Measurements from ENCODE around the gene GPC6. TPM values are rescaled to one million over a fixed set of nuclear protein-coding genes. Genes with fewer than 3 reads are reported as not detected.

GPC6 gene
- total and polyA plus RNA-seq, 4 donors, result 5.0 to 37.4 (median 18.9) TPM

- H3K9me3 ChIP-seq (ENCODE audit: control insufficient read depth, low read length), result no peaks in the 10 kb centered on the region
- WGBS, 2 donors, result 83 to 85% methylated on average over 2 of the region's 2 CpGs
- no peak overlapping the region for H3K4me3 ChIP-seq (ENCODE audit: low read length in 2 of 2)
- H3K36me3 ChIP-seq (ENCODE audit: control insufficient read depth in 1 of 2, insufficient read depth in 2 of 2, low read length in 1 of 2), result no peaks in the 10 kb centered on the region
- H3K27ac ChIP-seq (ENCODE audit: low read depth in 1 of 2, low read length in 2 of 2), result no peak overlapping the region
- ATAC-seq (ENCODE audit: low FRiP score), result no peak
- no peaks in the 10 kb centered on the region for H3K27me3 ChIP-seq (ENCODE audit: control insufficient read depth in 1 of 2, insufficient read depth in 2 of 2, low read length in 1 of 2)
- intact Hi-C loops (cut with DNase I), result no loop called here
- no peak for DNase-seq
- no peaks in the 10 kb centered on the region for H3K4me1 ChIP-seq (ENCODE audit: control insufficient read depth in 1 of 2, insufficient read depth in 2 of 2, low read length in 2 of 2)
Observed at GRCh38 chr13:94057618-94058186, 831.1 kb downstream of the GPC6 start.

DNA sequence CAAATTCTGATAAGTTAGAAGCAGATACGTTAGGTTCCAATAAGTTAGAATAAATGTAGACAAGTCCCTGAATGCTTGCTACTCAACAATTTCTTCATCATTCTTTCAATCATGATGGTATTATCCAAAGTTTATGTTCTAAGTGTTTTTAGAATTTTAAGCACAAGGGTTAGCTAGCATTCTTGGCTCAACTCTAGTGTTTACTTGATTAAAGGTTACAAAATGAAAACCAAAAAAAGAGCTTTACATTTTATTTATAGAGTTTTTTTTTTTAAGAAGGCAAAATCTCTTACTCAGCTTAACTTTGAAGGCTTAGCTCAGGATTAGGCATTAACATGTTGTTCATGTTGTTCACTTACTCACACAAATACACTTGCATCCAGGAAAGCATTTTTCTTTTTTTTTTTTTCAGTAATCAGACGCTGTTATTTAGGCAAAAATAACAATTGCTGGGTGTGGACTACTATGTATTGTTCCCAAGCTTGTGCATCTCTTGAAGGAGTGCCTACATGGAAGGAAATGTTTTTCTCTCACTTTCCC is 832.3 kb downstream of the GPC6 start:
- no peak for ATAC-seq (ENCODE audit: low FRiP score)
- no peaks in the 10 kb centered on the region for H3K36me3 ChIP-seq (ENCODE audit: control insufficient read depth in 1 of 2, insufficient read depth in 2 of 2, low read length in 1 of 2)
- no peaks in the 10 kb centered on the region for H3K4me1 ChIP-seq (ENCODE audit: control insufficient read depth in 1 of 2, insufficient read depth in 2 of 2, low read length in 2 of 2)
- H3K27ac ChIP-seq (ENCODE audit: low read depth in 1 of 2, low read length in 2 of 2), result no peak overlapping the region
- H3K27me3 ChIP-seq (ENCODE audit: control insufficient read depth in 1 of 2, insufficient read depth in 2 of 2, low read length in 1 of 2), result no peaks in the 10 kb centered on the region
- 53 to 59% methylated on average over 2 of the region's 2 CpGs for WGBS, 2 donors
- no peaks in the 10 kb centered on the region for H3K9me3 ChIP-seq (ENCODE audit: control insufficient read depth, low read length)
- intact Hi-C loops (cut with DNase I), result no loop called here
- no peak for DNase-seq
- no peak overlapping the region for H3K4me3 ChIP-seq (ENCODE audit: low read length in 2 of 2)

DNA sequence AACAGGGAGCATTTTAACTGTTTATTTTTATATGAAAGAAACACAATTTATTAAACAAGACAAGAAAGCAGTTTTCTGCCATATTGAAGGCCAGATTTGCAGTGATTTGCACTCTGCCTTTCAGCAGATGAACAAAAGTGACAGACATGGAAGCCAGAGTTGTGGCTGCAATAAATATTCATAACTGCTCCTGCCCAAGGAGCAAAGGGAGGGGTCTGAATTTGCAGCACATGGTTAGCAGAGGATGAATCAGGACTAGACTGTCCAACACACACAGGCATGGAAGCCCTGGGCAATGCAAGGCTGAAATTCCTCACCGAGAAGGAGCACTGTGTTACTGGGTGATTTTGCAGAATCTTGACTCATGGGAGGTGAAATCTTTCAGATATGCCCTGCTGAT is 834.7 kb downstream of the GPC6 start:
- DNase-seq (no peak), ATAC-seq (ENCODE audit: low FRiP score) (no peak)
- Histone ChIP-seq H3K27me3 (ENCODE audit: control insufficient read depth in 1 of 2, insufficient read depth in 2 of 2, low read length in 1 of 2) (no peaks in the 10 kb centered on the region), H3K36me3 (ENCODE audit: control insufficient read depth in 1 of 2, insufficient read depth in 2 of 2, low read length in 1 of 2) (no peaks in the 10 kb centered on the region), H3K9me3 (ENCODE audit: control insufficient read depth, low read length) (no peaks in the 10 kb centered on the region), H3K4me3 (ENCODE audit: low read length in 2 of 2) (no peak overlapping the region), H3K4me1 (ENCODE audit: control insufficient read depth in 1 of 2, insufficient read depth in 2 of 2, low read length in 2 of 2) (no peaks in the 10 kb centered on the region), H3K27ac (ENCODE audit: low read depth in 1 of 2, low read length in 2 of 2) (no peak overlapping the region)
- intact Hi-C loops (cut with DNase I), result no loop called here
- 47 to 67% methylated on average over 1 of the region's 1 CpG for whole genome bisulfite sequencing, 2 donors

DNA sequence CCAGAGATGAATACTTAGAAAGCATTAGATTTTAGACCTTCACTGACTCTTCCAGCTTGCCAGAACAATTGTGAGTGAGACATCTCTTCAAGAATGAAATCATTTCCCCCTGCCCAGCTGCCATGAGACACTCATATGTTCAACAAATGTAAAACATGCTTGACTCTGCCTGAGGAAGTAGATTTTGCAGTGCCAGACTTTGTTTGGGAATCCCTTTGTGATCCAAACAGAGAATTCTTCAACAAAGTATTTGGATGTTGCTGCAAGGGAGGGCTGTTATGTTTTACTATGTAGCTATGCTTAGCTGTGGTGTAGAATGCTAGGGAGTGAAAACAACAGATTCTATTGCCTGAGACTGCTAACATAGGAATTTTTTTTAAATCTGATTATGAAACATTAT is 836.5 kb downstream of the GPC6 start:
- intact Hi-C loops (cut with DNase I), result no loop called here

GRCh38 chr13:94063848-94064247 is 837.2 kb downstream of the GPC6 start:
- H3K27me3 ChIP-seq (ENCODE audit: control insufficient read depth in 1 of 2, insufficient read depth in 2 of 2, low read length in 1 of 2), result no peaks in the 10 kb centered on the region
- WGBS, 2 donors, result 88 to 89% methylated on average over 4 of the region's 4 CpGs
- H3K4me1 ChIP-seq (ENCODE audit: control insufficient read depth in 1 of 2, insufficient read depth in 2 of 2, low read length in 2 of 2), result no peaks in the 10 kb centered on the region
- no peaks in the 10 kb centered on the region for H3K9me3 ChIP-seq (ENCODE audit: control insufficient read depth, low read length)
- no peak for ATAC-seq (ENCODE audit: low FRiP score)
- intact Hi-C loops (cut with DNase I), result no loop called here
- no peak for DNase-seq
- no peak overlapping the region for H3K4me3 ChIP-seq (ENCODE audit: low read length in 2 of 2)
- H3K36me3 ChIP-seq (ENCODE audit: control insufficient read depth in 1 of 2, insufficient read depth in 2 of 2, low read length in 1 of 2), result no peaks in the 10 kb centered on the region
- no peak overlapping the region for H3K27ac ChIP-seq (ENCODE audit: low read depth in 1 of 2, low read length in 2 of 2)

More for the DNA sequence above, 836.5 kb downstream of the GPC6 start:
- ATAC-seq (ENCODE audit: low FRiP score) (no peak), DNase-seq (no peak)
- no peaks in the 10 kb centered on the region for H3K36me3 ChIP-seq (ENCODE audit: control insufficient read depth in 1 of 2, insufficient read depth in 2 of 2, low read length in 1 of 2)
- H3K27ac ChIP-seq (ENCODE audit: low read depth in 1 of 2, low read length in 2 of 2), result no peak overlapping the region
- no peaks in the 10 kb centered on the region for H3K4me1 ChIP-seq (ENCODE audit: control insufficient read depth in 1 of 2, insufficient read depth in 2 of 2, low read length in 2 of 2)
- H3K9me3 ChIP-seq (ENCODE audit: control insufficient read depth, low read length), result no peaks in the 10 kb centered on the region
- H3K27me3 ChIP-seq (ENCODE audit: control insufficient read depth in 1 of 2, insufficient read depth in 2 of 2, low read length in 1 of 2), result no peaks in the 10 kb centered on the region
- H3K4me3 ChIP-seq (ENCODE audit: low read length in 2 of 2), result no peak overlapping the region

GRCh38 chr13:94065741-94066140 is 839.1 kb downstream of the GPC6 start:
- DNase-seq, result no peak
- intact Hi-C loops (cut with DNase I), result no loop called here
- H3K4me1 ChIP-seq (ENCODE audit: control insufficient read depth in 1 of 2, insufficient read depth in 2 of 2, low read length in 2 of 2), result no peaks in the 10 kb centered on the region
- H3K27ac ChIP-seq (ENCODE audit: low read depth in 1 of 2, low read length in 2 of 2), result no peak overlapping the region
- H3K36me3 ChIP-seq (ENCODE audit: control insufficient read depth in 1 of 2, insufficient read depth in 2 of 2, low read length in 1 of 2), result no peaks in the 10 kb centered on the region
- 84 to 96% methylated on average over 1 of the region's 1 CpG for WGBS, 2 donors
- no peaks in the 10 kb centered on the region for H3K9me3 ChIP-seq (ENCODE audit: control insufficient read depth, low read length)
- no peak overlapping the region for H3K4me3 ChIP-seq (ENCODE audit: low read length in 2 of 2)
- no peak for ATAC-seq (ENCODE audit: low FRiP score)
- no peaks in the 10 kb centered on the region for H3K27me3 ChIP-seq (ENCODE audit: control insufficient read depth in 1 of 2, insufficient read depth in 2 of 2, low read length in 1 of 2)

- Histone ChIP-seq H3K4me3 (ENCODE audit: low read length in 2 of 2) (no peak overlapping the region), H3K27ac (ENCODE audit: low read depth in 1 of 2, low read length in 2 of 2) (no peak overlapping the region), H3K4me1 (ENCODE audit: control insufficient read depth in 1 of 2, insufficient read depth in 2 of 2, low read length in 2 of 2) (no peaks in the 10 kb centered on the region), H3K27me3 (ENCODE audit: control insufficient read depth in 1 of 2, insufficient read depth in 2 of 2, low read length in 1 of 2) (no peaks in the 10 kb centered on the region), H3K9me3 (ENCODE audit: control insufficient read depth, low read length) (no peaks in the 10 kb centered on the region), H3K36me3 (ENCODE audit: control insufficient read depth in 1 of 2, insufficient read depth in 2 of 2, low read length in 1 of 2) (no peaks in the 10 kb centered on the region)
- DNase-seq, result no peak
- no peak for ATAC-seq (ENCODE audit: low FRiP score)
- intact Hi-C loops (cut with DNase I), result no loop called here
- 40 to 48% methylated on average over 4 of the region's 4 CpGs for WGBS, 2 donors
Observed at GRCh38 chr13:94073007-94073744, 846.6 kb downstream of the GPC6 start.

DNA sequence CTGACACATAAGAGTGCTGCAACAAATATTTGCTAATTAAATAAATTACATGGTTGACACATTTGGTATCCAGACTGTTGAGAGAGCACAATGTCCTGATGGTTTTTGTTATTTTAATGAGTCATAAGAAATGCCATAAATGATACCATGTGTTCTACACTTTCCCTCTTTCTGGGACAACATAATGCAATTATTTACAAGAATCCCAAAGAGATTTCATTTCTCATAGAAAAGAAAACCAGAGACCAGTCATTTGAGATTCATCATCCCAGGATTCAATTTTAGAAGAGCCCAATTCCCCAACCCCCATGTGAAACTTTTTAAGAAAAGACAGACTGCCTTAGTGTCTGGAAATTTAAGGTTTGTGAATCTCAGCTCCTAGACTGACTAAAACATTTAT is 853.3 kb downstream of the GPC6 start:
- ATAC-seq (ENCODE audit: low FRiP score) (no peak), DNase-seq (no peak)
- Histone ChIP-seq H3K4me3 (ENCODE audit: low read length in 2 of 2) (no peak overlapping the region), H3K36me3 (ENCODE audit: control insufficient read depth in 1 of 2, insufficient read depth in 2 of 2, low read length in 1 of 2) (no peaks in the 10 kb centered on the region), H3K27me3 (ENCODE audit: control insufficient read depth in 1 of 2, insufficient read depth in 2 of 2, low read length in 1 of 2) (no peaks in the 10 kb centered on the region), H3K9me3 (ENCODE audit: control insufficient read depth, low read length) (no peaks in the 10 kb centered on the region), H3K4me1 (ENCODE audit: control insufficient read depth in 1 of 2, insufficient read depth in 2 of 2, low read length in 2 of 2) (no peaks in the 10 kb centered on the region), H3K27ac (ENCODE audit: low read depth in 1 of 2, low read length in 2 of 2) (no peak overlapping the region)
- intact Hi-C loops (cut with DNase I), result no loop called here

GRCh38 chr13:94080527-94080926 is 853.9 kb downstream of the GPC6 start:
- no peak for ATAC-seq (ENCODE audit: low FRiP score)
- no peaks in the 10 kb centered on the region for H3K27me3 ChIP-seq (ENCODE audit: control insufficient read depth in 1 of 2, insufficient read depth in 2 of 2, low read length in 1 of 2)
- H3K9me3 ChIP-seq (ENCODE audit: control insufficient read depth, low read length), result no peaks in the 10 kb centered on the region
- H3K4me3 ChIP-seq (ENCODE audit: low read length in 2 of 2), result no peak overlapping the region
- H3K4me1 ChIP-seq (ENCODE audit: control insufficient read depth in 1 of 2, insufficient read depth in 2 of 2, low read length in 2 of 2), result no peaks in the 10 kb centered on the region
- intact Hi-C loops (cut with DNase I), result no loop called here
- 97 to 99% methylated on average over 1 of the region's 1 CpG for WGBS, 2 donors
- H3K27ac ChIP-seq (ENCODE audit: low read depth in 1 of 2, low read length in 2 of 2), result no peak overlapping the region
- DNase-seq, result no peak
- no peaks in the 10 kb centered on the region for H3K36me3 ChIP-seq (ENCODE audit: control insufficient read depth in 1 of 2, insufficient read depth in 2 of 2, low read length in 1 of 2)
